ENCODE results near the gene S100A12.
A peak's percentile ranks its signal among the peaks of the same experiment; 100 is the strongest.
"Not testable (repeated sequence)": the region's sequence is repeated elsewhere in the genome, so short reads cannot be mapped to it uniquely, and the experiment has no call there.

Gene S100A12

DNA sequence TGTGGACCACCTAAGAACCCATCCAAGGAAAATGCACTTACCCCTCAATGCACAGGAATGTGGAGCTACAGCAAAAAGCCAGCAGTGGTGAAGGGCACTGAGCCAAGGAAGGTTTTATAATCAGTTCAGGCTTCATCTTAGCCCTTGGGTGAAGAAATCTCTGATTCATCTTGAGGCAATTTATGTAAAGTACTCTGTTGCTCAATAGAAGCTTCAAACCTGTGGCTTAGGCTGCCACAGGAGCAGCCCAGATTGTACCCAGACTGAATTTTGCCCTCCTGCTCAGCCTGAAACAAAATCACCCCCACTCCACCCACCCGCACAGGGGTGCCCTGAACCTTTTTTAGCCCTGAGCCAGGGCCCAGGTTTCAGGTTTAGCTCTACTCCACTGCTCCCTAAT lies at the start of gene S100A12:
TSS of gene S100A12 (minus strand) at position 111 of the 400 bp plus-strand sequence. CDS start 1,029 bp downstream, outside the sequence.
- DNase-seq = peak; percentile 70

- DNase-seq = no peak
These were observed 47.1 kb upstream of the S100A12 start for GRCh38 chr1:153422450-153423068.

DNA sequence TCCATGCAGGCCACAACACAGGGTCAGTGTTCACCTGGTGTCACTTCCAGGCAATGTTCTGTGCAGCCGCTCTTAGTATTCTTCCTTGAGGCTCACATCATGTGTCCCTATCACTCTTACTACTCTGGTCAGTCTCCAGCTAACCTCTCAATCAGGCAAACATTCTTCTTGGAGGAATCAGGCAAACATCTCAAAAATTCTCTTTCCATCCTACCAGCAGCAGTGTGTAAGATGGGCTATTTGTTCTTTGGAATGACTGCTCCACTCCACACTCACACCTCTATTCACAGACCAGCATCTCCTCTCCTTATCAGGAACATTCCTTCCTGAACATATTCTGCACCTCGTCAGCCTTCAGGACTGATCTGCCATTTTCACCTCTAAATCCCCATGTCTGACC lies 44.9 kb upstream of the S100A12 start:
- DNase-seq = no peak

DNA sequence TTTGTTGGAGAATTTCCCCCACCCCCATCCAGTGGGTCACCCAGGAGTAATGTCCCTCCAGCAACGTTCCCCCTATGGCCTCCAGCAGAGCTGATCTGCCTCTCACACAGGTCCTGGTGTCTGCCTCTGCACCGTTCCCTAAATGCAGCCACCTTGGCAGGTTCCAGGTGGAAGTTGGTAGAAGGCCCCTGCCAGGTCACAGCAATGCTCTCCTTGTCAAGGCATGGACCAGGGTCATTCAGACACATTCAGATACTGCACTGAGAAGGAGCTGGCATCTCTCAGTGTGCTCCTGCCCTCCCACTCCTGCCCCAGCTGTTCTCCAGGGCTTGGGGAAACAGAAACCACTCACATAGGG lies 44.0 kb upstream of the S100A12 start:
- not testable (repeated sequence) for DNase-seq

DNA sequence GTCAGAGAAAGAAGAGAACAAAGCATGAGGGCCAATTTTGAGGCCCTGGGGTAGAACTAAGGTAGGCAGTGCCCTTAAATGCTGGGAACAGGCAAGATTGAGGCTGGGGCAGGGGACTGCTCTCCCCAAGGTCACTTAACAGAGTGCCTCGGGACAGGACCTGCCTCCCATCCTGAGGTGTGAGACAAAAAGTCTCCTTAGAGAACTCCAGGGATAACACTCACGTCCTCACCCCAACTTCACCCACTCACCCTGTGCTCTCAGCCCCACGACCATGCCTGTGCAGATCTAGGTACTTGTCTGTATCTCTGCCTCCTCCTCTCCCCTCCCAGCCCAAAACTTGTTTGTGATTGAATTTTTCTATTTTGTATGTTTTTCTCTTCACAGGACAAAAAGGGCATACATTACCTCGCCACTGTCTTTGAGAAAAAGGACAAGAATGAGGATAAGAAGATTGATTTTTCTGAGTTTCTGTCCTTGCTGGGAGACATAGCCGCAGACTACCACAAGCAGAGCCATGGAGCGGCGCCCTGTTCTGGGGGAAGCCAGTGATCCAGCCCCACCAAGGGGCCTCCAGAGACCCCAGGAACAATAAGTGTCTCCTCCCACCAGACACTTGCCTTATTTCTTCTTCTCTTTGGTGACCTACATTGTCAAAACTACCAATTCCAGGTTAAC lies 43.5 kb upstream of the S100A12 start:
- not testable (repeated sequence) for DNase-seq

- no peak for DNase-seq
These were observed 41.9 kb upstream of the S100A12 start for GRCh38 chr1:153417136-153417888.

- DNase-seq = no peak
These were observed 40.6 kb upstream of the S100A12 start, which contains the start of gene S100A7A for GRCh38 chr1:153415850-153416570. TSS of gene S100A7A (plus strand) at chr1:153416520. CDS start at chr1:153418083, 1,563 bp downstream.

DNA sequence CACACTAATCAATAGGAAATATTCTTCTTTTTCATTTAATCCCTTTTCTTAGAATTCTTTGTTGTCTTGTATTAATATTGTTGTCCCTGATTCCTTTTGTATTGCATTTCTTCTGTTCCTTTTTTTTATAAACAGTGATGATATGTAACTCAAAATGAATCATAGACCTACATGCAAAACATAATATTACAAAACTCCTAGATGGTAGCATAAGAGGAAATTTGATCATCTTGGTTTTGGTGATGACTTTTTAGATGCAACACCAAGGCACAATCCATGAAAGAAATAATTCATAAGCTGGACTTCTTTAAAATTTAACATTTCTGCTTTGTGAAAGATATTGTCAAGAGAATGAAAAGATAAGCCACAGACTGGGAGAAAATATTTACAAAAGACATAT lies 38.5 kb upstream of the S100A12 start:
- not testable (repeated sequence) for DNase-seq

DNA sequence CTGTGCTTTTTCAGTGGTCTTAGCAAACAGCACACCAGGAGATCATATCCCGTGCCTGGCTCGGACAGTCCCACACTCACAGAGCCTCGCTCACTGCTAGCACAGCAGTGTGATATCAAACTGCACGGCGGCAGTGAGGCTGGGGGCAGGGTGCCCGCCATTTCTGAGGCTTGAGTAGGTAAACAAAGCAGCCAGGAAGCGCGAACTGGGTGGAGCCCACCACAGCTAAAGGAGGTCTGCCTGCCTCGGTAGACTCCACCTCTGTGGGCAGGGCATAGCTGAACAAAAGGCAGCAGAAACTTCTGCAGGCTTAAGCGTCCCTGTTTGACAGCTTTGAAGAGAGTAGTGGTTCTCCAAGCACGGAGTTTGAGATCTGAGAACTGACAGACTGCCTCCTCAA lies 31.9 kb upstream of the S100A12 start:
- not testable (repeated sequence) for DNase-seq

GRCh38 chr1:153405825-153406599 lies 30.6 kb upstream of the S100A12 start:
- DNase-seq = not testable (repeated sequence)

GRCh38 chr1:153404768-153405167 lies 29.3 kb upstream of the S100A12 start:
- DNase-seq = no peak

DNA sequence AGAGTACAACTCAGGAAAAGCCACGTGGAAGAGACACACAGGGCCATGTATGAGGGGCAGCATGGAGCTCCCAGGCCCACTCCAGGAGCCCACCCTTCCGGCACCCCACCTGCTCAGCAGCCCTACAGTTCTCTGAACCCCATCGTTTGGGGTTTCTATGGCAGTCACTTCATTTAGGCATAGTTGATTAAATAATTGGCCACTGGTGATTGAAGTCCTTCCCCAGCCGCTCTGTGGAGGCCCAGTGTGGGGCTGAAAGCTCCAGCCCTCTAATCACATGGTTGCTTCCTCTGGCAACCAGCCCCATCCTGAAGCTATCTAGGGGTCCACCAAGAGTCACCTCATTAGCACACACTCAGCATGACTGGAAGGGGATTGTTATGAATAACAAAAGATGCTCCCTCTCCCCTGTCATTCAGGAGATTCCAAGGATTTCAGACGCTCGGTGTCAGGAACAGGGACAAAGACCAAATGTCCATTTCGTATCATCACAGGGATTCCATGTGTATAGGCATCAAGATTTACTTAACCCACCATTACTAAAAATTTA lies 28.7 kb upstream of the S100A12 start:
- DNase-seq = no peak

- no peak for DNase-seq
These were observed 28.1 kb upstream of the S100A12 start for GRCh38 chr1:153403421-153404085.

GRCh38 chr1:153402226-153402625 lies 26.8 kb upstream of the S100A12 start:
- no peak for DNase-seq

GRCh38 chr1:153401461-153401860 lies 26.0 kb upstream of the S100A12 start:
- no peak for DNase-seq

DNA sequence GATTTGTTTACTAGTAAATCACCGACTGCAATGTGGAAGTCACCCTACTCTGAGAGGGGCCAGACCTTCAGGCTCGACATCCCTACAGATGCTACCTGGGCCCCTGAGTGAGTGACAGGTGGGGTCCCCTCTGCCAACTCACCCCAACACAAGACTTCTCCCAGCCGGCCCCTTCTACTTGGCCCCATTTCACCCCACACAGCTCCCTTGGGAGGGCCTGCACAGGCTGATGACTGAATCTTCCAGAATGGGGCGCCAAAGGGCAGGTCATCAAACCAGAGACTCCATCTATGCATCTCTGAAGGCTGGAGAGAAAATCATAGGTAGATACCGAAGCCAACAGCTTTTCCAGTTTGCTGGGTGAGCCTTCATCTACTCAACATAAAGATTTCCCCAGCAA lies 24.8 kb upstream of the S100A12 start:
- DNase-seq = no peak

GRCh38 chr1:153399401-153400055 lies 24.1 kb upstream of the S100A12 start:
- no peak for DNase-seq

DNA sequence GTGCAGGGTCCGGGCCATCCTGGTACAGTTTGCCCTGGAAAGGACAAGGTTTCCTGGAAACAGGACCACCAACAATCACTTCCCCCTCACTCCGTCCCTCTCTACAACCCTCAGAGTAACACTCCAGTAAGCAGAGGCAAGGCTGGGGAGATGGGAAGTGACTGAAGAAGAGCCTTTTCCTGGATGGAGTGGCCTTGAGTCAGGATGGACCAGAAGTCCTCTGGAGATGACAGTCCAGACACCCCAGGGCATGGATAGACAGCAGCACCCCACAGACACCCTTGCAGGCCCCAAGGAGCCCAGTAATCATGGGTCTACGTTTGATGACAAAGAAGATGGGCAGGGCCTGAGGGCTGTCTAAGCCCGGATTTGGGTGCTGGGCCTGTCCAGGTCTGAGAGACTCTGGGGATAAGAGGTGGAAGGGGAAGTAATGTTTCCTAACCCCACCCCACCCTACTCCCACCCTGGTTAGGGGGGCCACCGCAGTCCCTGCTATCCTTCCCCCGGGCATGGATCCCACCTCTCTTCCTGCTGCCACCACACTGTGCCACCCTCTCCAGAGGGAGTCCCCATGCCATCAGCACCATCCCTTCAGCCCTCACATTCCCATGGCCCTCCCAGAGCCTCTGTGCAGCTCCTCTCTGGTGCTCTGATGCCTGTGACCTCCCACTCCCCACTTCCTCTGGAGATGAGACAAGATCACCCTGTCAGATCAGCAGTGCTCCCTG lies 22.7 kb upstream of the S100A12 start:
- no peak for DNase-seq

DNA sequence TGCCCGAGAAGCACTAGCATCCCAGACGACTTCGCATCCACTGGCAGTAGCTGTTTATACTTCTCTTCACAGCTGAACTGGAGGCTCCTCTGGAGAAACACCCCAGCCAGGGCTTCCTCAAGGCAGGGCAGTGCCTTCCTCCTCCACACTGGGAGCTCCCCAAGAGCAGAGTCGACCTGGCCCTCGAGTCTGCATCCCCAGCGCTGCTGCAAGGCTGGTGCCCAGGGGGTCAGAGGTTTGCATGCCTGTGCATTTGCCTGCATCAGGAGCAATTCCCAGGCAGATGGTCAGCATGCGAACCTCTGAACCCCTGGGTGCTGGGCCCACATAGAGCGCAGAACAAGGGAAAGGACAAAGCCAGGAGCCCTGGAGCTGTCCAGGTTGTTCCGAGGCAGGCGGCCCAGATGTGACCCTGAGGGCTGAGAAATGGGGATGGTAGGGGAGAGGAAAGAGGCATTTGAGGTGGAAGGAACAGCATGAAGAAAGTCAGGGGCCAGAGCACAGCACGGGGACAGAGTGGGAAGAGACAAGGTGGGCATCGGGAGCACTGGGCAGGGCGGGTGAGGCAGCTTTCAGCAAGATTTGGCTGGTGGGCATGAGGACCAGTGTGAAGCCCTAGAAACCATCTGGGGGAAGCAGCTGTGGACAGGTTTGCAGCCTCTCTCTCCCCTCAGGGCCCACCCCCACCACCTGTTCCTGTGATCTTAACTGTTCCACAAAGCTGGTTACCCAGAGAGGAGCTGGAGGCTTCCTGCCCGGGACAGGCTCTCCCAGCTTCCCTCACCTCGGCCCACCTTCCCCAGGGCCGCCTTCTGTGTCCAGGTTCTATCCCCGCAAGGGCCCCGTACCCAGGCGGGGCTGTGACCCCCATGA lies 21.9 kb upstream of the S100A12 start:
- no peak for DNase-seq

Measured in SIG-M5 (cell line).